ENCODE results near the gene SSBP3.
"Not testable (repeated sequence)": the region's sequence is repeated elsewhere in the genome, so short reads cannot be mapped to it uniquely, and the experiment has no call there.

- TF ChIP-seq EZH2phosphoT487 (IDR thresholded peaks at IDR 0.05; ENCODE audit: borderline replicate concordance, low read depth, low read length); CTCF (conservative IDR thresholded peaks at IDR 0.05; ENCODE audit: low read length): not testable (repeated sequence)
Measured at GRCh38 chr1:54449431-54449830, 43.2 kb upstream of the SSBP3 start.
